Islet of Langerhans (tissue), 1 donor: Measurements from ENCODE around the gene AIG1.
"Not testable (repeated sequence)": the region's sequence is repeated elsewhere in the genome, so short reads cannot be mapped to it uniquely, and the experiment has no call there.

Experiments used
- FAIRE-seq: peaks from one replicate; lab custom pipeline; 2011; peaks lifted over from hg19 to GRCh38; lab: Jason Lieb, UNC

AIG1 gene

GRCh38 chr6:143166247-143166695, 105.6 kb downstream of the AIG1 start:
- FAIRE-seq: no peak

GRCh38 chr6:143167224-143167623, 106.5 kb downstream of the AIG1 start:
- no peak for FAIRE-seq

- FAIRE-seq: not testable (repeated sequence)
These were observed 107.7 kb downstream of the AIG1 start for GRCh38 chr6:143168396-143168816.

- no peak for FAIRE-seq
These were observed 108.8 kb downstream of the AIG1 start for GRCh38 chr6:143169440-143169839.

GRCh38 chr6:143174516-143174915, 113.8 kb downstream of the AIG1 start:
- FAIRE-seq: no peak

- no peak for FAIRE-seq
These were observed 114.3 kb downstream of the AIG1 start for GRCh38 chr6:143174951-143175350.

- FAIRE-seq: no peak
These were observed 115.7 kb downstream of the AIG1 start for GRCh38 chr6:143176090-143177021.

GRCh38 chr6:143177706-143178105, 117.0 kb downstream of the AIG1 start:
- FAIRE-seq: no peak

GRCh38 chr6:143179096-143179495, 118.4 kb downstream of the AIG1 start:
- no peak for FAIRE-seq

GRCh38 chr6:143179901-143180612, 119.4 kb downstream of the AIG1 start:
- FAIRE-seq: no peak

- no peak for FAIRE-seq
These were observed 120.1 kb downstream of the AIG1 start for GRCh38 chr6:143180826-143181225.

GRCh38 chr6:143183666-143184065, 123.0 kb downstream of the AIG1 start:
- no peak for FAIRE-seq

- no peak for FAIRE-seq
These were observed 124.6 kb downstream of the AIG1 start for GRCh38 chr6:143185288-143185687.

- FAIRE-seq: no peak
These were observed 126.7 kb downstream of the AIG1 start for GRCh38 chr6:143187238-143187923.

- no peak for FAIRE-seq
These were observed 127.6 kb downstream of the AIG1 start for GRCh38 chr6:143188292-143188691.

- FAIRE-seq: no peak
These were observed 130.7 kb downstream of the AIG1 start for GRCh38 chr6:143191361-143191760.

- no peak for FAIRE-seq
These were observed 132.1 kb downstream of the AIG1 start for GRCh38 chr6:143192766-143193165.

- FAIRE-seq: no peak
These were observed 132.9 kb downstream of the AIG1 start for GRCh38 chr6:143193571-143194094.

- FAIRE-seq: no peak
These were observed 133.5 kb downstream of the AIG1 start for GRCh38 chr6:143194095-143194589.

- no peak for FAIRE-seq
These were observed 134.7 kb downstream of the AIG1 start for GRCh38 chr6:143195349-143195845.

GRCh38 chr6:143196525-143197225, 136.0 kb downstream of the AIG1 start:
- FAIRE-seq: no peak
